A673 (cell line): ENCODE data around the gene TRAF1. TPM values are rescaled to one million over a fixed set of nuclear protein-coding genes. Genes with fewer than 3 reads are reported as not detected.

Experiments
- BruUV-seq: library from RNA; stranded (reverse); fragments of 400-500 nt; replicated peaks from 2 replicates; lab custom pipeline; 2021; lab: Mats Ljungman, UMichigan
- CTCF ChIA-PET: fragments of 300-600 bp; sonication (Branson Sonifier 250); formaldehyde crosslinking; loops from one replicate; lab custom pipeline; 2022; ENCODE audit warnings: antibody characterized with exemption; lab: Charles Lee
- POLR2A ChIA-PET: fragments of 300-600 bp; sonication (Branson Sonifier 250); formaldehyde crosslinking; loops from one replicate; lab custom pipeline; 2022; ENCODE audit warnings: antibody characterized with exemption; ENCODE audit not compliant: low non-redundant PET; lab: Charles Lee
- DNase-seq: peaks from one replicate; pipeline ENCODE4 v3.0.0-alpha.2; 2015; ENCODE audit warnings: low spot score
- H3K27ac ChIP-seq: fragments of 200-600 bp; sonication (generic); 2 replicates; pipeline ENCODE4 v1.5.1; 2016; ENCODE audit warnings: mixed run types, low read depth, mild to moderate bottlenecking, mixed read lengths, antibody characterized with exemption, low read length; ENCODE audit not compliant: poor library complexity, severe bottlenecking
- H3K27me3 ChIP-seq: fragments of 200-600 bp; sonication (generic); replicated peaks from 2 replicates; pipeline ENCODE4 v1.6.1; 2017; ENCODE audit warnings: mixed run types, low read depth, mild to moderate bottlenecking, mixed read lengths, antibody characterized with exemption, low read length; ENCODE audit not compliant: insufficient read depth, poor library complexity
- H3K36me3 ChIP-seq: fragments of 200-600 bp; sonication (generic); 2 replicates; pipeline ENCODE4 v1.6.1; 2016; ENCODE audit warnings: mixed run types, mild to moderate bottlenecking, mixed read lengths, antibody characterized with exemption, low read length; ENCODE audit not compliant: insufficient read depth, poor library complexity, severe bottlenecking
- H3K4me1 ChIP-seq: fragments of 200-600 bp; sonication (generic); 2 replicates; pipeline ENCODE4 v1.6.1; 2017; ENCODE audit warnings: mixed run types, mild to moderate bottlenecking, mixed read lengths, antibody characterized with exemption, low read length; ENCODE audit not compliant: insufficient read depth, poor library complexity, severe bottlenecking
- H3K4me3 ChIP-seq: fragments of 200-600 bp; sonication (generic); 2 replicates; pipeline ENCODE4 v1.5.1; 2016; ENCODE audit warnings: low read depth, mixed run types, mild to moderate bottlenecking, mixed read lengths, low read length; ENCODE audit not compliant: poor library complexity, severe bottlenecking
- H3K9me3 ChIP-seq: fragments of 200-600 bp; sonication (generic); 2 replicates; pipeline ENCODE4 v1.6.1; 2016; ENCODE audit warnings: mixed run types, low read depth, mild to moderate bottlenecking, mixed read lengths, antibody characterized with exemption, low read length; ENCODE audit not compliant: poor library complexity, severe bottlenecking
- CTCF ChIP-seq: fragments of 300-800, 200-600 bp; sonication (generic); conservative IDR thresholded peaks from 2 replicates; pipeline ENCODE4 v1.5.1; 2017; ENCODE audit warnings: low read depth, mild to moderate bottlenecking, antibody characterized with exemption, low read length, moderate library complexity, mixed read lengths
- EZH2 ChIP-seq: fragments of 200-600 bp; sonication (generic); IDR thresholded peaks from 2 replicates; pipeline ENCODE4 v1.6.1; 2017; ENCODE audit warnings: borderline replicate concordance, low read depth, mild to moderate bottlenecking, mixed read lengths, antibody characterized with exemption, low read length; ENCODE audit not compliant: poor library complexity, severe bottlenecking
- intact Hi-C: fragments of 100-400 bp; cut with micrococcal nuclease; formaldehyde crosslinking; loops from one replicate; pipeline ENCODE4 v1.10.0; 2022; ENCODE audit not compliant: unreplicated experiment
- total RNA-seq: library from RNA; stranded (reverse); gene quantifications from 2 replicates; pipeline ENCODE4 v1.2.3, GENCODE V29; 2021

TRAF1 gene
- total RNA-seq, 1 experiment from 2014 or later, result 0.73 TPM

GRCh38 chr9:120900824-120901223 is 25.8 kb downstream of the TRAF1 start:
- Histone ChIP-seq H3K36me3 (no peaks in the 10 kb centered on the region), H3K27me3 (no peaks in the 10 kb centered on the region), H3K27ac (no peak overlapping the region), H3K9me3 (no peaks in the 10 kb centered on the region), H3K4me1 (peaks cover 3% of the 10 kb centered on the region), H3K4me3 (no peak overlapping the region)
- intact Hi-C loops, result no loop called here
- ChIA-PET POLR2A (no interaction called here), CTCF (interaction anchor here (0.7 kb wide), 1 partner anchor 23 kb away, joined by 4 read pairs; no protein-coding TSS in a partner anchor)
- no peak for DNase-seq
- TF ChIP-seq CTCF (no peak), EZH2 (no peak)
- BruUV-seq, result no TSS peak

GRCh38 chr9:120899490-120900068 is 27.0 kb downstream of the TRAF1 start:
- no peak overlapping the region for H3K4me3 ChIP-seq
- no peak overlapping the region for H3K27ac ChIP-seq
- no peaks in the 10 kb centered on the region for H3K27me3 ChIP-seq
- BruUV-seq, result no TSS peak
- H3K36me3 ChIP-seq, result no peaks in the 10 kb centered on the region
- peaks cover 3% of the 10 kb centered on the region for H3K4me1 ChIP-seq
- ChIA-PET POLR2A (no interaction called here), CTCF (interaction anchor here (0.7 kb wide), 1 partner anchor 20 kb away, joined by 4 read pairs; no protein-coding TSS in a partner anchor)
- intact Hi-C loops, result no loop called here
- no peak for TF ChIP-seq CTCF
- TF ChIP-seq EZH2, result no peak
- no peak for DNase-seq
- no peaks in the 10 kb centered on the region for H3K9me3 ChIP-seq

- Histone ChIP-seq H3K27me3 (no peaks in the 10 kb centered on the region), H3K9me3 (no peaks in the 10 kb centered on the region), H3K4me3 (no peak overlapping the region), H3K27ac (no peak overlapping the region), H3K36me3 (no peaks in the 10 kb centered on the region), H3K4me1 (peaks cover 3% of the 10 kb centered on the region)
- no TSS peak for BruUV-seq
- DNase-seq, result no peak
- ChIA-PET POLR2A (no interaction called here), CTCF (no interaction called here)
- intact Hi-C loops, result no loop called here
- TF ChIP-seq EZH2, result no peak
- no peak for TF ChIP-seq CTCF
Measured at GRCh38 chr9:120898396-120898795, 28.2 kb downstream of the TRAF1 start.
